Ovary (tissue), 9 donors: ENCODE data around the gene PSMD14. TPM values are rescaled to one million over a fixed set of nuclear protein-coding genes. Genes with fewer than 3 reads are reported as not detected.

Experiments used
- DNase-seq, 5 donors: peaks; one replicate each; pipeline ENCODE4 v3.0.0-alpha.2; 2019 to 2020
- H3K27ac ChIP-seq, 2 donors: fragments of 200-600 bp; one replicate each; pipeline versions ENCODE4 v1.5.1 to v1.8.0; 2019 to 2022
- H3K27me3 ChIP-seq: fragments of 200-600 bp; one replicate; pipeline ENCODE4 v1.8.0; 2022
- H3K36me3 ChIP-seq: fragments of 200-600 bp; sonication (generic); one replicate; pipeline ENCODE4 v1.5.1; 2019
- H3K4me1 ChIP-seq: one replicate; pipeline ENCODE4 v1.8.1; 2013; ENCODE audit warnings: mild to moderate bottlenecking, moderate library complexity; ENCODE audit not compliant: insufficient read depth
- H3K4me3 ChIP-seq: fragments of 200-600 bp; sonication (generic); one replicate; pipeline ENCODE4 v1.5.1; 2017
- H3K9me3 ChIP-seq, 2 donors: fragments of 200-600 bp in 1 of 2; sonication (generic) in 1 of 2; one replicate each; pipeline versions ENCODE4 v1.5.1 to v1.8.1; 2013 to 2019; ENCODE audit warnings: mild to moderate bottlenecking in 1 of 2, moderate library complexity in 1 of 2
- CTCF ChIP-seq, 3 donors: fragments of 450-650 bp in 2 of 3; fragments of 200-600 bp in 1 of 3; IDR thresholded peaks; one replicate each; pipeline versions ENCODE4 v1.5.1 to v1.8.0; 2016 to 2022; ENCODE audit warnings: antibody characterized with exemption in 3 of 3, mild to moderate bottlenecking in 1 of 3
- EP300 ChIP-seq: sonication (generic); formaldehyde crosslinking; IDR thresholded peaks from one replicate; pipeline ENCODE4 v1.6.1; 2017; ENCODE audit warnings: antibody characterized with exemption
- POLR2A ChIP-seq: fragments of 450-650 bp; IDR thresholded peaks from one replicate; pipeline ENCODE4 v1.6.1; 2017; ENCODE audit warnings: antibody characterized with exemption, mild to moderate bottlenecking, moderate library complexity
- WGBS, 3 donors: extraction: QIAGEN DNeasy Blood & Tissue Kit in 1 of 3; methylation state at CpG; one replicate each; pipeline versions ENCODE4 v1.1.5 to v1.1.7; 2013 to 2017; 5-methylcytosine and 5-hydroxymethylcytosine counted together
- intact Hi-C, 4 donors: fragments of 100-400 bp; cut with DNase I; formaldehyde crosslinking; loops; one replicate each; pipeline versions ENCODE4 v1.11.0 to v1.15.1; 2022 to 2023
- polyA plus RNA-seq, 2 donors: library from polyadenylated mRNA; stranded (reverse); fragments of 200-250 nt in 1 of 2; fragments of 350-450 nt in 1 of 2; fragmentation: Illumina TruSeq in 1 of 2; extraction: RNeasy Lipid Tissue Mini Kit (QIAGEN cat#74804) in 1 of 2; gene quantifications; one replicate each; pipeline ENCODE4 v1.2.3, GENCODE V29; 2013 to 2014
- total RNA-seq, 7 donors: library from RNA; depleted of rRNA in 2 of 7; stranded (reverse); fragments of >200 nt in 2 of 7; fragmentation: NEBNext Ultra II Directional in 3 of 7; extraction: Animal tissue kit (Norgen Biotek cat#: 25700) in 3 of 7; gene quantifications; one replicate each; pipeline versions ENCODE4 v1.1.0 to v1.2.4, GENCODE V29; 2016 to 2023
- donor health status: DM: no; HTN: no; CAD: no; lungs with moderate emphysema.
- donor health status: DM: no; HTN: no; CAD: no.
- donor health status: Bipolar disorder and iron deficiency.
- donor health status: DM: yes; HTN: yes; CAD: no.
- donor health status: DM: no; HTN: no; CAD: no.
- donor health status: DM: yes; HTN: yes; CAD: no.

Gene PSMD14
- total and polyA plus RNA-seq, 9 donors: 9.4 to 34.3 (median 19.4) TPM

GRCh38 chr2:161416708-161417437 is 108.6 kb downstream of the PSMD14 start:
- H3K4me1 ChIP-seq: peaks cover 9% of the 10 kb centered on the region
- H3K27ac ChIP-seq: no peak overlapping the region
- intact Hi-C loops: no loop called here

DNA sequence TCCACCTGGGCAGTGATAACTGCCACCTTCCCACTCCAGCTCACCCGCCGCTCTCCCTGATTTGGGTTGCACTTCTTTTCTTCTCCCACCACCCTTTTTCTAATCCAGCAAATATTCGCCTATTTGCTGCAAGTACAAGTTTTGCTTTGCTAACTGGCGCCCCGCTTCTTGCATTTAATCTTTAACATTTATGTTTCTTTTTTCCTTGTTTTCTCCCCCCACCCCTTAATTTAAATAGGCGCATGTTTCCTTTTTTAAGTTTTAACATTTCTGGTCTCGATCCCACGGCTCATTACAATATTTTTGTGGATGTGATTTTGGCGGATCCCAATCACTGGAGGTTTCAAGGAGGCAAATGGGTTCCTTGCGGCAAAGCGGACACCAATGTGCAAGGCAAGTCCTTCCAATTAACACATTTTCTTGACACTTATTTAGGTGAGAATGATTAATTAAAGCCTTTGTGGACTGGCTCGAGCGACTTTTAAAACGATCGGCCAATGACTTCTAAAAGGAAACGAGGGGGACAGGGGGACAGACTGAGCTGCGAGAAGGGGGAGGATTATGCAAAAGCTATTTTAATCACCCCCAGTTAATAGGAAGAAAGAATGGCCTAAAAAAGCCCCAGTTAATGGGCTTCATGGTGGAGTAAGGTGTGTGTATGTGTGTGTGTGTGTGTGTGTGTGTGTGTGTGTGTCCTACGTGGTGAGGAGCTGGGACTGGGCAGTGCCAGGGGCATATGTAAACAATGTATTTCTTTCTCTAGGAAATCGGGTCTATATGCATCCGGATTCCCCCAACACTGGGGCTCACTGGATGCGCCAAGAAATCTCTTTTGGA is 109.4 kb downstream of the PSMD14 start:
- 15 to 19% (median 18%) methylated on average over 21 of the region's 21 CpGs for WGBS, 3 donors
- no peak overlapping the region for H3K27ac ChIP-seq
- H3K27me3 ChIP-seq: peaks cover 2% of the 10 kb centered on the region
- intact Hi-C loops: no loop called here
- TF ChIP-seq EP300 (no peak), CTCF (IDR thresholded peaks at IDR 0.05) (no peak), POLR2A (no peak)
- H3K36me3 ChIP-seq: no peaks in the 10 kb centered on the region
- H3K4me1 ChIP-seq: peaks cover 9% of the 10 kb centered on the region
- H3K9me3 ChIP-seq: no peaks in the 10 kb centered on the region
- H3K4me3 ChIP-seq: no peak overlapping the region
- no peak for DNase-seq

More at GRCh38 chr2:161416708-161417437, 108.6 kb downstream of the PSMD14 start:
- TF ChIP-seq CTCF (IDR thresholded peaks at IDR 0.05) (no peak), POLR2A (no peak)
- H3K36me3 ChIP-seq: no peaks in the 10 kb centered on the region
- DNase-seq: peak in 1 of 5 donors; percentile 15
- peaks cover 2% of the 10 kb centered on the region for H3K27me3 ChIP-seq
- H3K9me3 ChIP-seq: no peaks in the 10 kb centered on the region
- 7 to 8% (median 8%) methylated on average over 41 of the region's 41 CpGs for WGBS, 3 donors
- no peak overlapping the region for H3K4me3 ChIP-seq

DNA sequence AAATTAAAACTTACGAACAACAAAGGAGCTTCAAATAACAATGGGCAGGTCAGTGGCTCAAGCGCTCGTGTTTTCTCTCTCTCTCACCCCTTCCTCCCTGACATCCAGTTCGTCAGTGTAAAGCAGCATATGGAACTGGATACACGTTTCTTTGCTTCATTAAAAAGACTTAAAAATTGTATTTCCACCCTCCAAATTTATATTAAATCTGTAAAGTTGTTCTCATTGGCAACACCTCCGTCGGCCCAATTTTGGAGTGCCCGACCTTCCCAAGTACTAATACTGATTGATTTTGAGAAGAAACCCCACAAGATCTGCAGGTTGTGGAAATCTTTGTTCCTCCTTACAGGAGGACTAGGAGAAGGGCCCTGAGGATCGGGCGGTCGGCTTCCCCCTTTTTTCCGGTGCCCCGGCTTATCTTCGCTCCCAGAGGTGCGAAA is 110.1 kb downstream of the PSMD14 start:
- DNase-seq: no peak
- Histone ChIP-seq H3K36me3 (no peaks in the 10 kb centered on the region), H3K27me3 (peaks cover 2% of the 10 kb centered on the region), H3K9me3 (peaks cover 0 to under 1% of the 10 kb centered on the region in 2 donors), H3K4me1 (peaks cover 9% of the 10 kb centered on the region), H3K4me3 (no peak overlapping the region), H3K27ac (no peak overlapping the region)
- 5 to 9% (median 6%) methylated on average over 15 of the region's 15 CpGs for WGBS, 3 donors
- intact Hi-C loops: no loop called here
- TF ChIP-seq CTCF (IDR thresholded peaks at IDR 0.05): no peak
- TF ChIP-seq POLR2A: no peak
- no peak for TF ChIP-seq EP300

GRCh38 chr2:161418715-161419637 is 110.8 kb downstream of the PSMD14 start:
- no peaks in the 10 kb centered on the region for H3K36me3 ChIP-seq
- H3K4me1 ChIP-seq: peaks cover 15% of the 10 kb centered on the region
- no peak overlapping the region for H3K4me3 ChIP-seq
- peaks cover 2% of the 10 kb centered on the region for H3K27me3 ChIP-seq
- H3K27ac ChIP-seq: no peak overlapping the region
- no peak for DNase-seq
- peaks cover 0 to 3% of the 10 kb centered on the region in 2 donors for H3K9me3 ChIP-seq
- WGBS, 3 donors: 7 to 8% (median 7%) methylated on average over 47 to 49 of the region's 49 CpGs
- intact Hi-C loops: no loop called here
- no peak for TF ChIP-seq CTCF (IDR thresholded peaks at IDR 0.05)
- no peak for TF ChIP-seq EP300
- no peak for TF ChIP-seq POLR2A
